ENCODE results near the gene C11orf91. TPM values are rescaled to one million over a fixed set of nuclear protein-coding genes. Genes with fewer than 3 reads are reported as not detected.
"Not testable (repeated sequence)": the region's sequence is repeated elsewhere in the genome, so short reads cannot be mapped to it uniquely, and the experiment has no call there.

C11orf91 gene
- total and polyA plus RNA-seq, 4 donors, result not detected

DNA sequence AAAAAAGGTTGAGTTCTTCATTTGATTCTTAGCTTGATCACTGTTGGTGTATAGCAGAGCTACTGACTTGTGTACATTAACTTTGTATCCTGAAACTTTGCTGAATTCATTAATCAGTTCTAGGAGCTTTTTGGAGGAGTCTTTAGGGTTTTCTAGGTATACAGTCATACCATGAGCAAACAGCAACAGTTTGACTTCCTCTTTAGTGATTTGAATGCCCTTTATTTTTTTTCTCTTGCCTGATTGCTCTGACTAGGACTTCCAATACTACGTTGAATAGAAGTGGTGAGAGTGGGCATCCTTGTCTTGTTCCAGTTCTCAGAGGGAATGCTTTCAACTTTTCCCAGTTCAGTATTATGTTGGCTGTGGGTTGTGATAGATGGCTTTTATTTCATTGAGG lies 22.0 kb downstream of the C11orf91 start:
- H3K36me3 ChIP-seq (ENCODE audit: control insufficient read depth, insufficient read depth, low read length); H3K4me3 ChIP-seq (ENCODE audit: low read depth, low read length); H3K27ac ChIP-seq (ENCODE audit: low read depth, low read length); DNase-seq (ENCODE audit: low read depth in 4 of 6, low spot score in 6 of 6); H3K4me1 ChIP-seq (ENCODE audit: control insufficient read depth, insufficient read depth, low read length); H3K27me3 ChIP-seq (ENCODE audit: control insufficient read depth, insufficient read depth, low read length); H3K9me3 ChIP-seq (ENCODE audit: control insufficient read depth, insufficient read depth, low read length): not testable (repeated sequence)
- WGBS (ENCODE audit: insufficient coverage), result no CpG with 5 or more reads among the region's 1 CpG

DNA sequence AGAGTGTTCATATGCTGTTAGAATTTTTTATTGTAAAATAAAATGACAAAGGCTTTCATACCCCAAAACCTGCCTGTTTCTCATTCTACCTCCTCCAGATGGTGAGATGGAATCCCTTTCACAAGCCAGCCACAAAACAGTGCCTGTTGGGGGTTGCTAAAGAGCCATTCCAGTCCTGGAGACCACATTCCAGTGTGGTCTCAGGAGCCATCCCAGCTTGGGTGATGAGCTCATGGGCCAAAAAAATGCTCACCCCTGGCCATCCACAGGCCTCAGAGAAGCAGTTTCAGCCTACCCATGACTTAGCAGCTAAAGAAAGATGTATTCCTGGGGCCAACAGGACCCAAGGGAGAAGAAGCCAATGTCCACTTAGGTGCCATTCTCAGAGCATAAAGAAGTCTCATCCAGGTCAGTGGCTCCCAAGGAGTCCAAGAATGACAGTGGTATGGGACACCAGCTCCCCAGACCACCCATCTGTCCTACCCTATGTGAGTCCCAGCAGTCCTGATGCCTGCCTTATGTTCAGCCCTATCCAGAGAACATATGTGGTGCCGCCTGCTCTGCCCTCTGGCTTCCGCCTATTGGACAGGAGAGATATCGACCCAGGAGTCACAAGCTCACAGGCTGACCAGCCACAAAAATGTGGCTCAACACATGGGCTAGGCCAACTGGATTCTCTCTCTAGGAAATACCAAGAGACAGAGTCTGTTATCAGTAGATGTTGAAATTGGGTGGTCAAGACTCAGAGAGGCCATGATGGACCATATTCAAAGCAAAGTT lies 26.4 kb downstream of the C11orf91 start:
- DNase-seq (ENCODE audit: low read depth in 4 of 6, low spot score in 6 of 6), result no peak
- 93% methylated on average over 3 of the region's 3 CpGs for WGBS (ENCODE audit: insufficient coverage)

DNA sequence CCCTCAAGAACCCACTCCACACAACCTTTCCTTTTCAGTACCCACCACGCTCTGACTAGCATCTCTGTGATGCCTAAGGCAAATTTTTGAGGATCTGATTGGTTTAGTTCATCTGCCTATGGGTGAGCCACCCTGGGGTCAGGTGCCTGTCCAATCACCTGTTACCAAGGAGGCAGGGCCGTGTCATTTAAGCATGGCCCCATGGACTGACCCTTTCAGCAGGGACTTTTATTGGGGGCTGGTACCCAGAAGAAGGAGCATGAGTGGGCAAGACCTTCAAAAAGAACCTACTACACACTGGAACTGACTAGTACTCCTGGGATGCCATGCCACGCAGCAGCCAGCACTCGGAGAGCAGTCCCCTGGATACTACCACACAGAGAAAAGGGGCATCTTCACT lies 28.4 kb downstream of the C11orf91 start:
- H3K36me3 ChIP-seq (ENCODE audit: control insufficient read depth, insufficient read depth, low read length), result peaks cover 9% of the 10 kb centered on the region
- peaks cover 4% of the 10 kb centered on the region for H3K4me1 ChIP-seq (ENCODE audit: control insufficient read depth, insufficient read depth, low read length)
- no peak for DNase-seq (ENCODE audit: low read depth in 4 of 6, low spot score in 6 of 6)
- no peaks in the 10 kb centered on the region for H3K9me3 ChIP-seq (ENCODE audit: control insufficient read depth, insufficient read depth, low read length)
- WGBS (ENCODE audit: insufficient coverage), result 87% methylated on average over 3 of the region's 4 CpGs
- H3K27me3 ChIP-seq (ENCODE audit: control insufficient read depth, insufficient read depth, low read length), result no peaks in the 10 kb centered on the region
- H3K4me3 ChIP-seq (ENCODE audit: low read depth, low read length), result no peak overlapping the region
- no peak overlapping the region for H3K27ac ChIP-seq (ENCODE audit: low read depth, low read length)

More for the DNA sequence above, 26.4 kb downstream of the C11orf91 start:
- H3K36me3 ChIP-seq (ENCODE audit: control insufficient read depth, insufficient read depth, low read length), result peaks cover 4% of the 10 kb centered on the region
- no peak overlapping the region for H3K4me3 ChIP-seq (ENCODE audit: low read depth, low read length)
- no peaks in the 10 kb centered on the region for H3K9me3 ChIP-seq (ENCODE audit: control insufficient read depth, insufficient read depth, low read length)
- H3K27ac ChIP-seq (ENCODE audit: low read depth, low read length), result no peak overlapping the region
- H3K27me3 ChIP-seq (ENCODE audit: control insufficient read depth, insufficient read depth, low read length), result no peaks in the 10 kb centered on the region
- peaks cover 2% of the 10 kb centered on the region for H3K4me1 ChIP-seq (ENCODE audit: control insufficient read depth, insufficient read depth, low read length)

DNA sequence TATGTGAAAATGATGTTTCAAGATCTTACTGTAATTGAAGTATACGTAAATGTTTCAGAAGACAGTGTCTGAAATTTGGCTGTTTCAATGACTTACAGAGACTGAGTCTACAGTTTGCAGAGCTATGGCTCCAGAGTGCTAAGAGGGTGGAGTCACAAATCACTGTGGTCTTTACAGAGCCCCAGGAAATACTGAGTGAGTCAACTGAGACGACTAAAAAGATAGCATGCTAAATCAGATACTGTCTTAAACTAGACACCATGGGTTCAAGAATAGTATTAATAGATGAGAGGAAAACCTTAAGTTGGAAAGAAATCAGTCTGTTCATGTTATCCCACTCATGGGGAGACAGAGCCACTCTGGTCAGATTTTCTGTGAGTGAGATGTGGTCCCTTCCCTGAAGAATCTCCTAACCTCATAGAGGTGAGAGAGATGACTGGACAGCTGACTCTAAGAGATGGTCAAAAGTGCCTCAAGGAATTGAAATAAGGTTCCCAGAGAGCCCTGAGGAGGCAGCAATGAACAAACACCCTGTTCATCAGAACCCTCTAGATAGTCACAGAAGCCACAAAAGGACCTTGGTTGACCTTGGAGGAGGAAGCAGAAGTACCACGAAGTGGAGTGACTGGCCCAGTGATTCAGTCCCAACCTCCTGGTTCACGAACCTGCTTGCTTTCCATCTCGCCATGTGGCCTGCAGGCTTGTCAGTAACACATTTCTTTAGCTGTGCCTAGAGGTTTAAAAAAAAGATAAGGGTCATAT lies 30.2 kb downstream of the C11orf91 start:
- 95% methylated on average over 4 of the region's 5 CpGs for WGBS (ENCODE audit: insufficient coverage)

DNA sequence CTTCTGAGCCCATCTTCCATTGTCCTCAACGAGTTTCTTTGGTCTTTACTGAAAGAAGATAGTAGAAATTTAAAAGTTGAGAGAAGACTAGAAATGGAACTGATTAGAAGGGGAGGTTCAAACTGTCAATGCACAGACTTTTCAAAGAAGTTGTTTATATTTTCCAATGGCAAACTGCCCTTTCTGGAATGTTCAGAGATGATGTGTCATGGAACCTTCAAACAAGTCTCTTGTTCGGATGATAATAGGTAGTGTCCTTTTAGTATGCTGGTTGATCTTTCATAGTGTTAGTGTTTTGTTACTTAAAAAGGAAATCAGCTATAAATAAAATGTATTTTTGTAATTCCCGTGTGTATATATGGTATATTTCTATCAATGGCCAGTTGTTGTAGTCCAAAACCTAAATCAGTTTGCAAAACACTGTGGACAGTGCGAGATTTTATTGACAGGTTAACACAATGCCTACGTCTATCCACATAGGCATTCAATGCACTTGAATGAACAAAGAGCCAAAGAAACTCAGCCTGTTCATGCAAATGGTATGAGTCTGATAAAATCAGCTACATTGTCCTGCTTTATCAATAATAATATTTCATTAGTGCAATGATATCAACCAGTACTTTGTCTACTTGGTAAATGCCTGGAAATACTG lies 30.9 kb downstream of the C11orf91 start:
- Histone ChIP-seq H3K4me1 (ENCODE audit: control insufficient read depth, insufficient read depth, low read length) (peaks cover 4% of the 10 kb centered on the region), H3K27ac (ENCODE audit: low read depth, low read length) (no peak overlapping the region), H3K27me3 (ENCODE audit: control insufficient read depth, insufficient read depth, low read length) (no peaks in the 10 kb centered on the region), H3K9me3 (ENCODE audit: control insufficient read depth, insufficient read depth, low read length) (no peaks in the 10 kb centered on the region), H3K36me3 (ENCODE audit: control insufficient read depth, insufficient read depth, low read length) (peaks cover 21% of the 10 kb centered on the region), H3K4me3 (ENCODE audit: low read depth, low read length) (no peak overlapping the region)
- no peak for DNase-seq (ENCODE audit: low read depth in 4 of 6, low spot score in 6 of 6)
- WGBS (ENCODE audit: insufficient coverage), result no CpG with 5 or more reads among the region's 5 CpGs

More for the DNA sequence above, 30.2 kb downstream of the C11orf91 start:
- Histone ChIP-seq H3K9me3 (ENCODE audit: control insufficient read depth, insufficient read depth, low read length) (no peaks in the 10 kb centered on the region), H3K4me3 (ENCODE audit: low read depth, low read length) (no peak overlapping the region), H3K27me3 (ENCODE audit: control insufficient read depth, insufficient read depth, low read length) (no peaks in the 10 kb centered on the region), H3K27ac (ENCODE audit: low read depth, low read length) (no peak overlapping the region), H3K4me1 (ENCODE audit: control insufficient read depth, insufficient read depth, low read length) (peaks cover 4% of the 10 kb centered on the region), H3K36me3 (ENCODE audit: control insufficient read depth, insufficient read depth, low read length) (peaks cover 16% of the 10 kb centered on the region)
- DNase-seq (ENCODE audit: low read depth in 4 of 6, low spot score in 6 of 6), result no peak

DNA sequence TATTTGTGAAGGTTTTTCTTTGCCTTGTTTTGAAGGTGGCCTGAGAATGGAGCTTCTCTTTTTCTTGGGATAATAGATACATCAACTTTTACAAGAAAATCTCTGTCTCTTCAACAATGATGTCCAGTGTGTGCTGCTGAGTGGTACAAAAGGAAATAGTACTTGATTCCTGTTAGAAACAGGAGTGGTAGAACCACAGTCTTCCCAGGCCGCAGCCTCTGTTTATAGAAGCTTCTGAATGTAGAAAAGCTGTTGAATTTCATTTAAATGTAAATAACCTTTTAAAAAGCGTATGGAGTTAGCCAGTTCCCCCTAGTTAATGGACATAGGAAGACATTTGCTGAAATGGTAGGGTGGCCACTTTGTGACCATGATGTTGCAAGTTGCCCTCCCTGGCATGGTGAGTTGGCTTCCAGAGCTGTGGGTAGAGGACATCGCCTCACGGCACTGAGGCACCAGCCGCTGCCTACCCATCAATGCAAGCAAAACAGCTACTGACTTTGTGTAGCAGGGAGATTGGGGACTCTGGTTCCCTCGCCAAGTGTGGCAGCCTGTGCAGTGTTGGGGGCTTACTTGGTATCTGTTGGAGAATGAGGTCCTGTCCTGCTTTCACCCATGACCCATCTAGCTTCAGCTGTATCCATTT lies 31.6 kb downstream of the C11orf91 start:
- H3K36me3 ChIP-seq (ENCODE audit: control insufficient read depth, insufficient read depth, low read length), result peaks cover 24% of the 10 kb centered on the region
- DNase-seq (ENCODE audit: low read depth in 4 of 6, low spot score in 6 of 6), result no peak
- H3K4me1 ChIP-seq (ENCODE audit: control insufficient read depth, insufficient read depth, low read length), result peaks cover 4% of the 10 kb centered on the region
- no peak overlapping the region for H3K27ac ChIP-seq (ENCODE audit: low read depth, low read length)
- no peaks in the 10 kb centered on the region for H3K9me3 ChIP-seq (ENCODE audit: control insufficient read depth, insufficient read depth, low read length)
- H3K27me3 ChIP-seq (ENCODE audit: control insufficient read depth, insufficient read depth, low read length), result no peaks in the 10 kb centered on the region
- no peak overlapping the region for H3K4me3 ChIP-seq (ENCODE audit: low read depth, low read length)
- 50% methylated on average over 2 of the region's 6 CpGs for WGBS (ENCODE audit: insufficient coverage)

DNA sequence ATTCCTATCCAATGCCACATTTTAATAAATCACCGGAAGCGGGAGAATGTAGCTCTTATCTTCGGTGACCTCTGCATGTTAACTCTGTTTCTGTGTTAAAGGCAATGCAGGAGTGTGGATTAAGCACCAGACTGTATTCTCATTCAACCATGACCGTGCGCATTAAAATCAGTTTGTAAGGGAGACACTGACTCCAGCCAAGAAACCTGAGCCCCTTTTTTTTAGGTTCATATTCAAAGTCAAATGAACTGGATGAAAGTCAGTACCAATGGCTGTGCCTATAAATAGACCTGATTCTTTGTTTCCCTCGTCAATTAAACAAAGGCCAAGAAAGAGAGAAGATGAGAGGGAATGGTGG lies 32.2 kb downstream of the C11orf91 start:
- H3K4me3 ChIP-seq (ENCODE audit: low read depth, low read length), result no peak overlapping the region
- H3K4me1 ChIP-seq (ENCODE audit: control insufficient read depth, insufficient read depth, low read length), result peaks cover 4% of the 10 kb centered on the region
- no peaks in the 10 kb centered on the region for H3K9me3 ChIP-seq (ENCODE audit: control insufficient read depth, insufficient read depth, low read length)
- DNase-seq (ENCODE audit: low read depth in 4 of 6, low spot score in 6 of 6), result peak in 1 of 6 donors; percentile 42
- H3K27me3 ChIP-seq (ENCODE audit: control insufficient read depth, insufficient read depth, low read length), result no peaks in the 10 kb centered on the region
- H3K27ac ChIP-seq (ENCODE audit: low read depth, low read length), result no peak overlapping the region
- WGBS (ENCODE audit: insufficient coverage), result no CpG with 5 or more reads among the region's 6 CpGs
- H3K36me3 ChIP-seq (ENCODE audit: control insufficient read depth, insufficient read depth, low read length), result peaks cover 24% of the 10 kb centered on the region

DNA sequence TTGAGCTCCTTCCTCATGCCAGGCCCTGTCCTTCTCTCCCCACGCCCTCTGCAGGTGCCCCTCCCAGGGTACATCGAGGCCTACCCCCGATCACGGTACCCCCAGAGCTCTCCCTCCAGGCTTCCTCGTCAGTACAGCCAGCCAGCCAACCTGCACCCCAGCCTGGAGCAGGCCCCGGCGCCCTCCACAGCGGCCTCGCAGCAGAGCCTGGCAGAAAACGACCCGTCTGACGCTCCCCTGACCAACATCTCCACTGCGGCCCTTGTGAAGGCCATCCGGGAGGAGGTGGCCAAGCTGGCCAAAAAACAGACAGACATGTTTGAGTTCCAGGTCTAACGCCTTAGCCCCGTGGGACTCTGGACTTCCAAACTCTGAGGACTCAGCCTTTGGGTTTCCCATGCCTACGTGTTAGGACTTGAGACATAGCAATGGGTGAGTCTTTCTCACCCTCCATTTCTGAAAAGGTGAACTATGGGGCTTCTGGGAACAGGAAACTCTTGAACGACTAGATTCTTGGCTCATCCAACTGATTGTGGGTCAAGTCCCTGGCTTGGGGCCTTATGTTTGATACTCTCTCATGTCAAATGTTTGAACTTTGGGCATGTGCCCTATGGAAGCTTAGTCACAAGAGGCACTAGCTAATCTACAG lies 32.7 kb downstream of the C11orf91 start:
- H3K27ac ChIP-seq (ENCODE audit: low read depth, low read length), result no peak overlapping the region
- H3K4me1 ChIP-seq (ENCODE audit: control insufficient read depth, insufficient read depth, low read length), result peaks cover 4% of the 10 kb centered on the region
- 97% methylated on average over 17 of the region's 18 CpGs for WGBS (ENCODE audit: insufficient coverage)
- no peak overlapping the region for H3K4me3 ChIP-seq (ENCODE audit: low read depth, low read length)
- H3K9me3 ChIP-seq (ENCODE audit: control insufficient read depth, insufficient read depth, low read length), result no peaks in the 10 kb centered on the region
- no peak for DNase-seq (ENCODE audit: low read depth in 4 of 6, low spot score in 6 of 6)
- peaks cover 24% of the 10 kb centered on the region for H3K36me3 ChIP-seq (ENCODE audit: control insufficient read depth, insufficient read depth, low read length)
- H3K27me3 ChIP-seq (ENCODE audit: control insufficient read depth, insufficient read depth, low read length), result no peaks in the 10 kb centered on the region
